Peyer's patch (tissue), 4 donors: ENCODE measurements around the gene FAM228A.

Source experiments
- POLR2A ChIP-seq, 2 donors: fragments of 450-650 bp; IDR thresholded peaks; one replicate each; pipeline ENCODE4 v1.5.1; 2017; ENCODE audit warnings: antibody characterized with exemption in 2 of 2, mild to moderate bottlenecking in 2 of 2, moderate library complexity in 2 of 2
- TF ChIP-seq, protein P1 (sequence below), 6 experiments: fragments of 450-650 bp in 4 of 6; fragments of 200-600 bp in 2 of 6; sonication (generic) in 1 of 6; IDR thresholded peaks; one replicate each; pipeline ENCODE4 v1.5.1; 2017 to 2019; ENCODE audit warnings: antibody characterized with exemption in 6 of 6, mild to moderate bottlenecking in 3 of 6, moderate library complexity in 1 of 6

GRCh38 chr2:24225499-24226242, 50.8 kb downstream of the FAM228A start:
- TF ChIP-seq POLR2A (IDR thresholded peaks at IDR 0.05): no peak
- TF ChIP-seq, protein P1, sequence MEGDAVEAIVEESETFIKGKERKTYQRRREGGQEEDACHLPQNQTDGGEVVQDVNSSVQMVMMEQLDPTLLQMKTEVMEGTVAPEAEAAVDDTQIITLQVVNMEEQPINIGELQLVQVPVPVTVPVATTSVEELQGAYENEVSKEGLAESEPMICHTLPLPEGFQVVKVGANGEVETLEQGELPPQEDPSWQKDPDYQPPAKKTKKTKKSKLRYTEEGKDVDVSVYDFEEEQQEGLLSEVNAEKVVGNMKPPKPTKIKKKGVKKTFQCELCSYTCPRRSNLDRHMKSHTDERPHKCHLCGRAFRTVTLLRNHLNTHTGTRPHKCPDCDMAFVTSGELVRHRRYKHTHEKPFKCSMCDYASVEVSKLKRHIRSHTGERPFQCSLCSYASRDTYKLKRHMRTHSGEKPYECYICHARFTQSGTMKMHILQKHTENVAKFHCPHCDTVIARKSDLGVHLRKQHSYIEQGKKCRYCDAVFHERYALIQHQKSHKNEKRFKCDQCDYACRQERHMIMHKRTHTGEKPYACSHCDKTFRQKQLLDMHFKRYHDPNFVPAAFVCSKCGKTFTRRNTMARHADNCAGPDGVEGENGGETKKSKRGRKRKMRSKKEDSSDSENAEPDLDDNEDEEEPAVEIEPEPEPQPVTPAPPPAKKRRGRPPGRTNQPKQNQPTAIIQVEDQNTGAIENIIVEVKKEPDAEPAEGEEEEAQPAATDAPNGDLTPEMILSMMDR (IDR thresholded peaks at IDR 0.05): no peak
